ENCODE measurements around the gene TMEFF1.

DNA sequence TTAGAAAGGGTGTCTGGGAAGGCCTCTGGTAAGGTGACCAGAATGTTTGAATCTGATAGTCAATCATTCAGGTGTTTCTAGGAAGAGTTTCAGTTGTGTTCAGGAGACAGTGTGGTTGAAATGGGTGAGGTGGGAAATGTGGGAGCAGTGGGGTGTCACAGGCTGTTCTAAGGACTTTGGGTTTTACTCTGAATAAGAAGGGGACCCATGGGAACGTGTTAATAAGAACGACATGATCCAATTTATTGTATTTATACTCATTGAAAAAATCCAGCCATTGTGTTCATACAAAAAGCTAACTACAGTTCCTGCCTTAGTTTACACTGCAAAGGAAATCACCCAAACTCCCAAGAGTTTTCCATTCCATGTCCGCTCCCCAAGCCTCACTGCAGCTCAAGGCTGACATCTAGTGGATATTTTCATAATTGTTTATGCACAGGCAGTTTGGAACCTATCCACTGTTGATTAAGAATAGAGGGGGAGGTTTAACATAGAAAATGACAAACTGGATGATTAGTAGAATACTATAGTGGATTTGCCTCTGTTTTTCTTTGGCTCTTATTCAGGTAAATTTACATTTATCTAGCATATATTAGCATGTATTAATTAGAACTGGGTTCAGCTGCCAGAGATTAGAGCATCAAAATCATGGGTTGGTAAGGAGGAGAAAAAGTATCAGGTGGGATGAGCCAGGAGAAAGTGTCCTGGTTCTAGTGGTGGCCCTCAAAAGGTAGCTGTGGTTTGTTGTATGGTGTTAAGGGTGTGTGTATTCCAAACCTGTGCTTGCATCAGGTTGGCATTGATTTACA lies 122.6 kb downstream of the TMEFF1 start:
- TF ChIP-seq, protein P1, sequence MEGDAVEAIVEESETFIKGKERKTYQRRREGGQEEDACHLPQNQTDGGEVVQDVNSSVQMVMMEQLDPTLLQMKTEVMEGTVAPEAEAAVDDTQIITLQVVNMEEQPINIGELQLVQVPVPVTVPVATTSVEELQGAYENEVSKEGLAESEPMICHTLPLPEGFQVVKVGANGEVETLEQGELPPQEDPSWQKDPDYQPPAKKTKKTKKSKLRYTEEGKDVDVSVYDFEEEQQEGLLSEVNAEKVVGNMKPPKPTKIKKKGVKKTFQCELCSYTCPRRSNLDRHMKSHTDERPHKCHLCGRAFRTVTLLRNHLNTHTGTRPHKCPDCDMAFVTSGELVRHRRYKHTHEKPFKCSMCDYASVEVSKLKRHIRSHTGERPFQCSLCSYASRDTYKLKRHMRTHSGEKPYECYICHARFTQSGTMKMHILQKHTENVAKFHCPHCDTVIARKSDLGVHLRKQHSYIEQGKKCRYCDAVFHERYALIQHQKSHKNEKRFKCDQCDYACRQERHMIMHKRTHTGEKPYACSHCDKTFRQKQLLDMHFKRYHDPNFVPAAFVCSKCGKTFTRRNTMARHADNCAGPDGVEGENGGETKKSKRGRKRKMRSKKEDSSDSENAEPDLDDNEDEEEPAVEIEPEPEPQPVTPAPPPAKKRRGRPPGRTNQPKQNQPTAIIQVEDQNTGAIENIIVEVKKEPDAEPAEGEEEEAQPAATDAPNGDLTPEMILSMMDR (IDR thresholded peaks at IDR 0.05) = peak; percentile 57 to 81 (median 74)
- TF ChIP-seq POLR2AphosphoS5 (IDR thresholded peaks at IDR 0.05) = peak; percentile 65
- TF ChIP-seq POLR2A (IDR thresholded peaks at IDR 0.05) = no peak

Measured in prostate gland (tissue), 2 donors.